ENCODE measurements around the gene TFF3. TPM values are rescaled to one million over a fixed set of nuclear protein-coding genes. Genes with fewer than 3 reads are reported as not detected.

The TFF3 gene
- polyA plus RNA-seq, 3 donors, result 0.07 TPM; not detected in 2

- Histone ChIP-seq H3K36me3 (replicated peaks in 1 of 2; ENCODE audit: control insufficient read depth in 1 of 2, insufficient read depth in 2 of 2, low read length in 2 of 2) (peaks cover 0 to 3% of the 10 kb centered on the region in 2 donors), H3K79me2 (ENCODE audit: insufficient read depth, low read length) (no peaks in the 10 kb centered on the region), H3K4me3 (replicated peaks in 1 of 3; ENCODE audit: low read depth in 2 of 3, low read length in 3 of 3) (no peak overlapping the region), H3K9ac (ENCODE audit: insufficient read depth, low read length, poor library complexity, severe bottlenecking) (no peak overlapping the region), H2AFZ (ENCODE audit: insufficient read depth, low read depth, low read length, poor library complexity, severe bottlenecking) (no peak overlapping the region), H3K27ac (ENCODE audit: low read depth in 1 of 2, low read length in 2 of 2) (no peak overlapping the region), H3K4me2 (replicated peaks; ENCODE audit: extremely low read depth, low read length, poor library complexity, severe bottlenecking) (no peak overlapping the region), H3K4me1 (ENCODE audit: control insufficient read depth in 1 of 2, insufficient read depth in 2 of 2, low read length in 2 of 2) (no peaks in the 10 kb centered on the region), H3K9me3 (replicated peaks in 1 of 2; ENCODE audit: control insufficient read depth in 1 of 2, insufficient read depth in 1 of 2, low read length in 2 of 2) (no peaks in the 10 kb centered on the region), H4K20me1 (ENCODE audit: insufficient read depth, low read length) (no peaks in the 10 kb centered on the region), H3K27me3 (ENCODE audit: control insufficient read depth in 2 of 2, insufficient read depth in 2 of 2, low read length in 2 of 2) (no peaks in the 10 kb centered on the region)
- H3K27ac Mint-ChIP-seq, result no peak overlapping the region
- H3K4me3 Mint-ChIP-seq, result no peak overlapping the region
- peaks cover 10 to 27% of the 10 kb centered on the region in 2 donors for H3K36me3 Mint-ChIP-seq
- intact Hi-C loops (cut with micrococcal nuclease), result no loop called here
- H3K9me3 Mint-ChIP-seq, result no peaks in the 10 kb centered on the region
- no peak for DNase-seq
- TF ChIP-seq CTCF (IDR thresholded peaks at IDR 0.05), result no peak
- 99% methylated on average over 10 of the region's 12 CpGs for WGBS (ENCODE audit: insufficient coverage)
- peaks cover 5% of the 10 kb centered on the region for H3K4me1 Mint-ChIP-seq
- peaks cover 0 to 6% (median 5%) of the 10 kb centered on the region in 3 donors for H3K27me3 Mint-ChIP-seq (ENCODE audit: low read depth in 3 of 3)
Measured at GRCh38 chr21:42281181-42281680, 34.0 kb downstream of the TFF3 start.

GRCh38 chr21:42280356-42281180, 34.6 kb downstream of the TFF3 start:
- no peaks in the 10 kb centered on the region for H3K9me3 ChIP-seq (replicated peaks in 1 of 2; ENCODE audit: control insufficient read depth in 1 of 2, insufficient read depth in 1 of 2, low read length in 2 of 2)
- TF ChIP-seq CTCF (IDR thresholded peaks at IDR 0.05), result no peak
- peaks cover 0 to 5% (median 4%) of the 10 kb centered on the region in 3 donors for H3K27me3 Mint-ChIP-seq (ENCODE audit: low read depth in 3 of 3)
- WGBS (ENCODE audit: insufficient coverage), result 95% methylated on average over 21 of the region's 22 CpGs
- no peak overlapping the region for H3K9ac ChIP-seq (ENCODE audit: insufficient read depth, low read length, poor library complexity, severe bottlenecking)
- peaks cover under 1% of the 10 kb centered on the region for H3K4me1 Mint-ChIP-seq
- no peaks in the 10 kb centered on the region for H3K4me1 ChIP-seq (ENCODE audit: control insufficient read depth in 1 of 2, insufficient read depth in 2 of 2, low read length in 2 of 2)
- DNase-seq, result no peak
- no peak overlapping the region for H2AFZ ChIP-seq (ENCODE audit: insufficient read depth, low read depth, low read length, poor library complexity, severe bottlenecking)
- H3K36me3 ChIP-seq (replicated peaks in 1 of 2; ENCODE audit: control insufficient read depth in 1 of 2, insufficient read depth in 2 of 2, low read length in 2 of 2), result peaks cover 0 to 3% of the 10 kb centered on the region in 2 donors
- no peak overlapping the region for H3K27ac Mint-ChIP-seq
- intact Hi-C loops (cut with micrococcal nuclease), result no loop called here
- peaks cover 12 to 26% of the 10 kb centered on the region in 2 donors for H3K36me3 Mint-ChIP-seq
- no peak overlapping the region for H3K27ac ChIP-seq (ENCODE audit: low read depth in 1 of 2, low read length in 2 of 2)
- no peak overlapping the region for H3K4me2 ChIP-seq (replicated peaks; ENCODE audit: extremely low read depth, low read length, poor library complexity, severe bottlenecking)
- no peaks in the 10 kb centered on the region for H3K27me3 ChIP-seq (ENCODE audit: control insufficient read depth in 2 of 2, insufficient read depth in 2 of 2, low read length in 2 of 2)
- H4K20me1 ChIP-seq (ENCODE audit: insufficient read depth, low read length), result no peaks in the 10 kb centered on the region
- no peak overlapping the region for H3K4me3 Mint-ChIP-seq
- H3K4me3 ChIP-seq (replicated peaks in 1 of 3; ENCODE audit: low read depth in 2 of 3, low read length in 3 of 3), result no peak overlapping the region
- H3K9me3 Mint-ChIP-seq, result no peaks in the 10 kb centered on the region
- no peaks in the 10 kb centered on the region for H3K79me2 ChIP-seq (ENCODE audit: insufficient read depth, low read length)
